Measurements from ENCODE around the gene LIPC.

LIPC gene

DNA sequence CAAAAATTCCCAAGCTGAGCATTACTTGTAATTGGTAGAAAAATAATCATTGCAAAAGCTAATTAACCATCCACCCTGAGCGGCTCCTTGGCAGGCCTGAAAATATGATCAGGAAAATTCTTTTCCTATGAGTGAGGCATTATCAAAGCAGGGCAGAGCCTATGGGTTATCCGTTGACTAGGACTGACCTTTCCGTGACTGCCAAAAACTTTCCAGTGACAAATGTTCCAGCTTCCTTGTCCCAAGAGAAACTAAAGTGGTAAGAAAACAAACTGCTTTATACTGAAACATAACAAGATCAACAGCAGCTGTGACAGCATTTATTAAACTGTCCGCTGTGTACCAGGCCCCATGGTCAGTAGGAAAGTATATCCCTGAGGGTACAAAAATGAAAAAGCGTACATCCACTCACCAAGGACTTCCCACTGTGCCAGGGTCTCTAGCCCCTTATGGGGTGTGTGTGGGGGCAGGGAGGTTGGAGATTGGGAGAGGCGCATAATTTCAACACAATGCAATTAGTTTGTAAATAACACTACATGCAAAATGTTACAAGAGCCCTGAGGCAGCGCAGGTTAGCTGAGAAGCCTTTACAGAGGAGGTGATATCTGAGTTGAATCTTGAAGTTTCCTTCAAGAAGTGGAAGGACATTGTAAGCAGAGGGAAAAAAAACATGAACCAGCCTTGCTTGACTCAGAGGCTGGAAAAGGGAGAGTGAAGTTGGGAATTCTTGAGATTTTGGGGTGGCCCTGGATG is 8.5 kb downstream of the LIPC start:
- no peak overlapping the region for H3K4me3 ChIP-seq (ENCODE audit: low read depth, low read length)
- TF ChIP-seq, protein P1, sequence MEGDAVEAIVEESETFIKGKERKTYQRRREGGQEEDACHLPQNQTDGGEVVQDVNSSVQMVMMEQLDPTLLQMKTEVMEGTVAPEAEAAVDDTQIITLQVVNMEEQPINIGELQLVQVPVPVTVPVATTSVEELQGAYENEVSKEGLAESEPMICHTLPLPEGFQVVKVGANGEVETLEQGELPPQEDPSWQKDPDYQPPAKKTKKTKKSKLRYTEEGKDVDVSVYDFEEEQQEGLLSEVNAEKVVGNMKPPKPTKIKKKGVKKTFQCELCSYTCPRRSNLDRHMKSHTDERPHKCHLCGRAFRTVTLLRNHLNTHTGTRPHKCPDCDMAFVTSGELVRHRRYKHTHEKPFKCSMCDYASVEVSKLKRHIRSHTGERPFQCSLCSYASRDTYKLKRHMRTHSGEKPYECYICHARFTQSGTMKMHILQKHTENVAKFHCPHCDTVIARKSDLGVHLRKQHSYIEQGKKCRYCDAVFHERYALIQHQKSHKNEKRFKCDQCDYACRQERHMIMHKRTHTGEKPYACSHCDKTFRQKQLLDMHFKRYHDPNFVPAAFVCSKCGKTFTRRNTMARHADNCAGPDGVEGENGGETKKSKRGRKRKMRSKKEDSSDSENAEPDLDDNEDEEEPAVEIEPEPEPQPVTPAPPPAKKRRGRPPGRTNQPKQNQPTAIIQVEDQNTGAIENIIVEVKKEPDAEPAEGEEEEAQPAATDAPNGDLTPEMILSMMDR (IDR thresholded peaks at IDR 0.05; ENCODE audit: low read depth, low read length): no peak

DNA sequence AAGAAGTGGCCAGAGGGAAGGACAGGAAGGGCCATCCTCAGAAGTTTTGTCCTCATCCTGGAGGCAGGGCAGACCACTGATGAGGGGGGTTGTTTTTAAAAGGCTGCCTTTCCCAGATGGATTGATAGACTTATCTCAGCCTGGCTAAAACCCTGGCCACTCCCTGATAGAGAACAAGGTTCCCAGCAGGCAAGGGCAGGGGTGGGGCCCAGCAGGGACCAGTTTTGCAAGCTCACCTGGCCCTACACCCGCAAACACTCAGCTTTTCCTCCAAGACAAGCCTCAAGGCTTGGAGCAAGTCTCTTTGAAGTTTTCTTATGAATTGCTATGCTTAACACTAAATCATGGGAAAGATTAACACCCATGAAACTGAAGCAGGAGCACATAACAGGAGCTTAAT is 9.1 kb downstream of the LIPC start:
- H3K4me3 ChIP-seq (ENCODE audit: low read depth, low read length): no peak overlapping the region
- TF ChIP-seq, protein P1 (IDR thresholded peaks at IDR 0.05; ENCODE audit: low read depth, low read length): no peak

DNA sequence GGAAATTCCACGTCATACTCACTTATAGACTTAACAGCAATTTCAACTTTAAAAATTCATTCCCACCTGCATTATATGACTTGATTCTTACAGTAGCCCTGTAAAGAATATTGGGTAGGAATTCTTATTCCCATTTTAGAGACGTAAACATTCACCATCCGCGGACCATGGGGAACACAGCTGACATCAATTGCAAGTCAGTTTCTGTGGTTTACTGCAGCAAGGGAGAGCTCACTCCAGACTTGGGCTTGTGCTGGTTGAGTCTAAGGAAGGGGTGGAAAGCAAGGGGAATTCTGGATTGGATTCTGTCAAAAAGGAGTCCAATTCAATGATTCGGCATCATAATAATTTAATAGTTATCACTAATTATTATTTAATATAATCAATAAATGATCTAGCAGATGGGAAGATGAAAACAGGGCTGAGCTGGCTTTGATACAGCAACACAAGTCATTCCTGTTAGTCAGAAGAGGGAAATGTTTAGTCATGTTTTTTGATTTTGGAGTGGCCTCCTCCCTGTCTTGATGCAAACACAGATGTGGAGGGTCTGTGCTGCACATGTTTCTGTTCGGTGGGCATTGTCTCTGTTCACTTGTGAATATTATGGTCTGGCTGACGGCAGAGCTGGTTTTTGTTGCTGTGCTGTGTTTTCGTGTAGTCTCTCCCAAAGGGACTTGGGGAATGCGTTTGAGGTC is 9.7 kb downstream of the LIPC start:
- no peak overlapping the region for H3K4me3 ChIP-seq (ENCODE audit: low read depth, low read length)
- TF ChIP-seq, protein P1 (IDR thresholded peaks at IDR 0.05; ENCODE audit: low read depth, low read length): no peak

DNA sequence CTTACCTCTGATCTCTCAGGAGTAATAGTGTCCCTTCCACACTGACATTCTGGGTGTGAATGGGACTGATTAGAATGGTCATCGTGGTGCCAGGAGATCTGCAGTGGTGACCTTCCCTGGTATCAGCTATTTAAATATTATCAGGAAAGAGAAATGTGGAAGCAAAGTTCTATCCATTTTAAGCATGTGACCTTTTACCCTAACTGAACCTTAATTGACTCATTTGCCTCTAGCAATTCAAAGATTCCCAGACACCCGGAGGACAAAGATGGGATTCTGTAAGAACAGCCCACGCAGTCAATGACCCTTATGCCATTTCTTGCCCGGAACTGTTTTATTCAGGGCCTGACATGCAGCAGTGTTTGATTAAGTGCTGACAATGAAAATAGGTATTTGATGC is 10.3 kb downstream of the LIPC start:
- TF ChIP-seq, protein P1 (IDR thresholded peaks at IDR 0.05; ENCODE audit: low read depth, low read length): no peak
- no peak overlapping the region for H3K4me3 ChIP-seq (ENCODE audit: low read depth, low read length)

DNA sequence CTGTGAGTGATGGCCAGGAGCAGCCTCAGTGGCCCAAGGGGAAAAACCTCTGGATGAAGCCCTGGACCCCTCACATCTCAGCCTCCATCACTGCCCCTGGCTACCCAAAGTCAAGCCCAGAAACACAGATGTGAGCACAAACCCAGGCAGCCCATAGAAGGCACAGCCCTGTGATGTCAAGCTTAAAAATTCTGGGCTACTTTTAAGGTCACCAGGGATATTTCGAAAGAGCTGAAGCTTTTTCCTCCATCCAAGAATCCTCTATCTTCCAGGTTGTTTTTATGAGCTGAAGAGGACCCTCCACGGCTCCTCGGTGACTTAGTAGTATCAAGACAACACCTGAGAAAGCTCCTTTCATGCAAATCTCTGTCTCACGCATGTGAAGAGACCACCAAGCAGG is 11.5 kb downstream of the LIPC start:
- no peak overlapping the region for H3K4me3 ChIP-seq (ENCODE audit: low read depth, low read length)

DNA sequence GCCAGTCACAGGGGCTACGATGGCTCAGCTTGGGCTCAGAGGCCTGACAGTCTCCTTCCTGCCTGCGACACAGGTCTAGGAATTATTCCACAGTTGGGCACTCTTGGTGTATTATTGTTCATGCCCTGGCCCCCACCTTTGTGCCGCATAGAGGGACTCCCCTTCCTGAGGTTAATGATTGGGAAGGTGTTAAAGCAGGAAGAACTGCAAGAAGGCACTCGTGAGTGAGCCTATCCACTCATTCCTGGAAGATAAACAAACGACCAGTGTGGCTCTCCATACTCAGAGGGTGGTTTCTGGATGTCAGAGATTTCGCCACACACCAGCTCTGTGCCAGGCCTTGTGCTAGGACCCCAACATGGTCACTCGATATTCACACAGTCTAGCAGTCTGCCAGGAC is 12.3 kb downstream of the LIPC start:
- TF ChIP-seq, protein P1 (IDR thresholded peaks at IDR 0.05; ENCODE audit: low read depth, low read length): no peak
- no peak overlapping the region for H3K4me3 ChIP-seq (ENCODE audit: low read depth, low read length)

More for the DNA sequence above, 11.5 kb downstream of the LIPC start:
- TF ChIP-seq, protein P1 (IDR thresholded peaks at IDR 0.05; ENCODE audit: low read depth, low read length): no peak

DNA sequence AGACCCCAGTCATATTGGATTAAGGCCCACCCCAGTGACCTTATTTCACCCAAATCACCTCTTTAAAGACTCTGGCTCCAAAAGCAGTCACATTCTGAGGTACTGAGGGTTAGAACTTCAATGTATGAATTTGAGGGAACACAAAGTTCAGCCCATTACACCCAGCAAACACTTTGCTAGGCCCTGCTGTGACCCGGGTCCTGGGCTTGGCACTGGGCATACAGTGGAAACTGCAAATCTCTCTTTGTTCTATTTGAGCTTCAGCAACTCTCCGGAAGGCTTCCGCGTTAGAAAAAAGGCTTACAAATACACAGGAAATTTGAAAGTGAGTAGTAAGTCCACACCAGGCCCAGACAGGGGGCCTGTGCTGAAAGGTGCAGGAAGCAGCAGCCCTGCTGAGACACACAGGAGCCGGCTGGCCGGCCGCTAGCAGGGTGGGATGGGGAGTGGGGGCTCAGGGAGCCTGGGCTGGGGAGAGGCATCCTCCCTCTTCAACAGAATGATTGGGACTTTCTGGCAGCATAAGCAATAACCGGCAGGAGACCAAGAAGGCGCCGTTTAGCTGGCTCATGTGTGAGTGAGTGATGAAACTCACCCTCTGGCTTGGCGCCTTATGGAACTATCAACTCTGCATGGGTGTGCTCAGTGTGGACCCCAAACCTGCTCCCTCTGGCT is 13.0 kb downstream of the LIPC start:
- no peak overlapping the region for H3K4me3 ChIP-seq (ENCODE audit: low read depth, low read length)
- TF ChIP-seq, protein P1 (IDR thresholded peaks at IDR 0.05; ENCODE audit: low read depth, low read length): no peak
